Left lung (tissue), 10 donors: ENCODE data around the gene IMP4. TPM values are rescaled to one million over a fixed set of nuclear protein-coding genes. Genes with fewer than 3 reads are reported as not detected.

Experiments
- ATAC-seq: fragments of 200-7000 bp; cut with Tn5 transposase; one replicate; pipeline ENCODE4 v1.9.1; 2020; ENCODE audit warnings: moderate library complexity
- DNase-seq, 4 donors: peaks; one replicate each; pipeline ENCODE4 v3.0.0-alpha.2; 2013 to 2020
- H3K27ac ChIP-seq, 2 donors: fragments of 200-600 bp; sonication (generic) in 1 of 2; one replicate each; pipeline versions ENCODE4 v1.5.0 to v1.8.0; 2020 to 2021
- H3K27me3 ChIP-seq, 2 donors: fragments of 200-600 bp; sonication (generic) in 1 of 2; one replicate each; pipeline versions ENCODE4 v1.5.0 to v1.8.0; 2020 to 2021
- H3K36me3 ChIP-seq, 2 donors: fragments of 200-600 bp; sonication (generic) in 1 of 2; one replicate each; pipeline versions ENCODE4 v1.5.0 to v1.8.0; 2020 to 2021
- H3K4me1 ChIP-seq, 2 donors: fragments of 200-600 bp; one replicate each; pipeline ENCODE4 v1.8.0; 2021
- H3K4me3 ChIP-seq, 2 donors: fragments of 200-600 bp; sonication (generic) in 1 of 2; one replicate each; pipeline versions ENCODE4 v1.5.0 to v1.8.0; 2020 to 2021; ENCODE audit warnings: mild to moderate bottlenecking in 1 of 2
- H3K9me3 ChIP-seq, 2 donors: fragments of 200-600 bp; sonication (generic) in 1 of 2; one replicate each; pipeline versions ENCODE4 v1.5.0 to v1.8.0; 2020 to 2021
- intact Hi-C, 2 donors: fragments of 100-400 bp; cut with DNase I; formaldehyde crosslinking; loops; one replicate each; pipeline versions ENCODE4 v1.11.2 to v1.14.2; 2022
- polyA plus RNA-seq, 6 donors: library from polyadenylated mRNA; unstranded; fragments of 120-200 nt; gene quantifications; one replicate each; pipeline ENCODE4 v1.2.1, GENCODE V29; 2013; ENCODE audit not compliant: insufficient read length in 6 of 6
- total RNA-seq, 2 donors: library from RNA; stranded (reverse); fragmentation: NEBNext Ultra II Directional; extraction: Animal tissue kit (Norgen Biotek cat#: 25700); gene quantifications; one replicate each; pipeline ENCODE4 v1.2.1, GENCODE V29; 2021
- TF ChIP-seq, protein P1 (sequence below), 2 donors: fragments of 200-600 bp; sonication (generic) in 1 of 2; IDR thresholded peaks; one replicate each; pipeline versions ENCODE4 v1.5.0 to v1.8.0; 2021; ENCODE audit warnings: antibody characterized with exemption in 2 of 2
- donor health status: DM: no; HTN: yes; CAD: no.
- donor health status: DM: no; HTN: no; CAD: no.

The IMP4 gene
- total and polyA plus RNA-seq, 8 donors, result 29.2 to 82.2 (median 34.3) TPM

DNA sequence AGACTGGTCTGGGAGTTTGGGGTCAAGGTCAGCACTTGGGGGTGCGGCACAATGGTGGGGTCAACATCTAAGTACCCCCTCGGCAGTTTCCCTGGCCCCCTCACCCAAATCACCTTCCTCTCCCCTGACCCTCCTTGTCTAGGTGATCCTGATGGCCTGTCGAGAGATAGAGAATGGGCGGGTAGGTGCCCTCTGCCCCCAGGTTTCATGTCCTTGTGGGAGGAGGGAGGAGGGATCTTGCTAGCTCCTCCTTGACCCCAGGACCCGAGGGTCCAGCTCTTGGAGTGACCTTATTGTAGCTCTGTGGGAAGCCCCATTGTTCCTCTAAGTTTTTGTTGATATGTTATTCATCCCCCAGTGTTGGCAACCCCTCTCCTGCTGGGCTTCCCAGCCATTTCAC lies 16.8 kb downstream of the IMP4 start:
- Histone ChIP-seq H3K36me3 (no peaks in the 10 kb centered on the region), H3K9me3 (no peaks in the 10 kb centered on the region), H3K27me3 (no peaks in the 10 kb centered on the region), H3K4me3 (no peak overlapping the region), H3K27ac (no peak overlapping the region), H3K4me1 (peaks cover 5 to 21% of the 10 kb centered on the region in 2 donors)
- TF ChIP-seq, protein P1, sequence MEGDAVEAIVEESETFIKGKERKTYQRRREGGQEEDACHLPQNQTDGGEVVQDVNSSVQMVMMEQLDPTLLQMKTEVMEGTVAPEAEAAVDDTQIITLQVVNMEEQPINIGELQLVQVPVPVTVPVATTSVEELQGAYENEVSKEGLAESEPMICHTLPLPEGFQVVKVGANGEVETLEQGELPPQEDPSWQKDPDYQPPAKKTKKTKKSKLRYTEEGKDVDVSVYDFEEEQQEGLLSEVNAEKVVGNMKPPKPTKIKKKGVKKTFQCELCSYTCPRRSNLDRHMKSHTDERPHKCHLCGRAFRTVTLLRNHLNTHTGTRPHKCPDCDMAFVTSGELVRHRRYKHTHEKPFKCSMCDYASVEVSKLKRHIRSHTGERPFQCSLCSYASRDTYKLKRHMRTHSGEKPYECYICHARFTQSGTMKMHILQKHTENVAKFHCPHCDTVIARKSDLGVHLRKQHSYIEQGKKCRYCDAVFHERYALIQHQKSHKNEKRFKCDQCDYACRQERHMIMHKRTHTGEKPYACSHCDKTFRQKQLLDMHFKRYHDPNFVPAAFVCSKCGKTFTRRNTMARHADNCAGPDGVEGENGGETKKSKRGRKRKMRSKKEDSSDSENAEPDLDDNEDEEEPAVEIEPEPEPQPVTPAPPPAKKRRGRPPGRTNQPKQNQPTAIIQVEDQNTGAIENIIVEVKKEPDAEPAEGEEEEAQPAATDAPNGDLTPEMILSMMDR (IDR thresholded peaks at IDR 0.05), result no peak
- ATAC-seq (no peak), DNase-seq (no peak)
- intact Hi-C loops, result no loop called here

DNA sequence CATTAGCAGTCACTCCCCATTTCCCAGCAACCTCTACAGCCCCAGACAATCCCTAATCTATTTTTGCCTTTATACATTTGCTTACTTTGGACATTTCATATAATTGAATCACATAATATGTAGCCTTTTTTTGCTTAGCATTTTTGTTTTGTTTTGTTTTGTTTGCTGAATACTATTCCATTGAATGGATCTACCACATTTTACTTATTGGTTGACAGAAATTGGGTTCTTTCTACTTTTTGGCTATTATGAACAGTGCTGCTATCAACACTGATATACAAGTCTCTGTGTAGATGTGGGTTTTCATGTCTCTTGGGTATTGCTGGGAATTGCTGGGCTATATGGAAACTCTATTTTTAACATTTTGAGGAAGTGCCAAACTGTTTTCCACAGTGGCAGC lies 20.8 kb downstream of the IMP4 start:
- Histone ChIP-seq H3K9me3 (no peaks in the 10 kb centered on the region), H3K4me1 (peaks cover 0 to 5% of the 10 kb centered on the region in 2 donors), H3K27ac (no peak overlapping the region), H3K4me3 (no peak overlapping the region), H3K36me3 (no peaks in the 10 kb centered on the region), H3K27me3 (no peaks in the 10 kb centered on the region)
- DNase-seq, result no peak
- intact Hi-C loops, result no loop called here
- ATAC-seq, result no peak
- TF ChIP-seq, protein P1 (IDR thresholded peaks at IDR 0.05), result no peak

DNA sequence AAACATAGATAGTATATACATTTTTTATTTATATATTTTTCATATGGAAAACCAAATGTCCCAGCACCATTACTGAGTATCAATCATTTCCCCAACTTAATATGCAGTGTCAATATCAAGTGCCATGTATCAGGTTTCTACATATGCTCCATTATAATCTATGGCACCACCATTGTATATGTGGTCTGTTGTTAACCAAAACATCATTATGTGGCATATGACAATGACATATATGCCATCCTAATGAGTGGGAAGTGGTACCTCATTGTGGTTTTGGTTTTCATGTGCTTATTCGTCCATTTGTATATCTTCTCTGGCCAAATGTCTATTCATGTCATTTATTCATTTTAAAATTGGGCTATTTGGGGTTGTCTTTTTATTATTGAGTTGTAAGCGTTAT lies 22.4 kb downstream of the IMP4 start:
- intact Hi-C loops, result no loop called here
- no peak for ATAC-seq
- H3K4me1 ChIP-seq, result peaks cover 0 to 19% of the 10 kb centered on the region in 2 donors

DNA sequence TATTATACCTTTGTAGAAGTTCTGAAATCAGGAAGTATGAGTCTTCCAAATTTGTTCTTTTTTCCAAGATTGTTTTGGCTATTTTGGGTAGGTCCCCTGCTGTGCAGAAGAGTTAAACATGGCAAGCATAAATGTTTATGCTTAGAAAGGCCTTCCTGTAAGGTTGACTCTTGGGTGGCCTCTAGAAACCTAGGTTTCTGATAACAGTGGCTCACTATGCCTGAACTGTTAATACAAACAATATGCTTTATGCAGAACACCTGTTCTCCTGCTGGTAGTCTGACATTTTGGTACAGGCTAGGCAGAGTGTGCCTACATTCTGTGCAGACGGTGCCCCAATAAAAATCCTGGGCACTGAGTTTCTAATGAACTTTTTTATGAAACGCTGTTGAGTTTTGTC lies 23.3 kb downstream of the IMP4 start:
- H3K27me3 ChIP-seq, result no peaks in the 10 kb centered on the region
- H3K9me3 ChIP-seq, result no peaks in the 10 kb centered on the region
- DNase-seq (no peak), ATAC-seq (no peak)
- intact Hi-C loops, result no loop called here
- H3K27ac ChIP-seq, result no peak overlapping the region
- H3K4me1 ChIP-seq, result peaks cover 0 to 26% of the 10 kb centered on the region in 2 donors
- no peak overlapping the region for H3K4me3 ChIP-seq
- TF ChIP-seq, protein P1 (IDR thresholded peaks at IDR 0.05), result no peak
- peaks cover 0 to 4% of the 10 kb centered on the region in 2 donors for H3K36me3 ChIP-seq

More for the DNA sequence above, 22.4 kb downstream of the IMP4 start:
- Histone ChIP-seq H3K27ac (no peak overlapping the region), H3K9me3 (no peaks in the 10 kb centered on the region), H3K36me3 (no peaks in the 10 kb centered on the region), H3K4me3 (no peak overlapping the region), H3K27me3 (no peaks in the 10 kb centered on the region)
- no peak for DNase-seq
- TF ChIP-seq, protein P1 (IDR thresholded peaks at IDR 0.05), result no peak

DNA sequence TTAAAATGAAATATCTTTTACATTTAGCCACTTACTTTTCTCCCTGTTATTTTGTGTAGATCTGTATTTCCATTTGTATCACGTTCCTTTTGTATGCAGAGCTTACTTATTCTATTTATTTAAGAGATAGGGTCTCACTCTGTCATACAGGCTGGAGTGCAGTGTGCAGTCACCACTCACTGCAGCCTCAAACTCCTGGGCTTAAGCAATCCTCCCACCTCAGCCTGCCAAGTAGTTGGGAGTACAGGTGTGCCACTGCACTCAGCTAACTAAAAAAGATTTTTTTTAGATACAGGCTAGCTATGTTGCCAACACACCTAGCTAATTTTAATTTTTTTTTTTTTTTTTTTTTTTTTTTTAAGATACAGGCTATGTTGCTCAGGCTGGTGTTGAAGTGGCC lies 24.0 kb downstream of the IMP4 start:
- intact Hi-C loops, result no loop called here
- Histone ChIP-seq H3K27me3 (no peaks in the 10 kb centered on the region), H3K9me3 (no peaks in the 10 kb centered on the region), H3K27ac (no peak overlapping the region), H3K4me1 (peaks cover 6 to 34% of the 10 kb centered on the region in 2 donors), H3K4me3 (no peak overlapping the region), H3K36me3 (peaks cover 0 to 4% of the 10 kb centered on the region in 2 donors)
- ATAC-seq (peak; percentile 64), DNase-seq (no peak)
- TF ChIP-seq, protein P1 (IDR thresholded peaks at IDR 0.05), result no peak
